Stromal cell of bone marrow (primary cell): Measurements from ENCODE around the gene FRMPD3.
"Not testable (repeated sequence)": the region's sequence is repeated elsewhere in the genome, so short reads cannot be mapped to it uniquely, and the experiment has no call there.

Experiments
- DNase-seq: peaks from one replicate; pipeline ENCODE4 v3.0.0-alpha.2; 2012; ENCODE audit warnings: low read depth

The FRMPD3 gene

DNA sequence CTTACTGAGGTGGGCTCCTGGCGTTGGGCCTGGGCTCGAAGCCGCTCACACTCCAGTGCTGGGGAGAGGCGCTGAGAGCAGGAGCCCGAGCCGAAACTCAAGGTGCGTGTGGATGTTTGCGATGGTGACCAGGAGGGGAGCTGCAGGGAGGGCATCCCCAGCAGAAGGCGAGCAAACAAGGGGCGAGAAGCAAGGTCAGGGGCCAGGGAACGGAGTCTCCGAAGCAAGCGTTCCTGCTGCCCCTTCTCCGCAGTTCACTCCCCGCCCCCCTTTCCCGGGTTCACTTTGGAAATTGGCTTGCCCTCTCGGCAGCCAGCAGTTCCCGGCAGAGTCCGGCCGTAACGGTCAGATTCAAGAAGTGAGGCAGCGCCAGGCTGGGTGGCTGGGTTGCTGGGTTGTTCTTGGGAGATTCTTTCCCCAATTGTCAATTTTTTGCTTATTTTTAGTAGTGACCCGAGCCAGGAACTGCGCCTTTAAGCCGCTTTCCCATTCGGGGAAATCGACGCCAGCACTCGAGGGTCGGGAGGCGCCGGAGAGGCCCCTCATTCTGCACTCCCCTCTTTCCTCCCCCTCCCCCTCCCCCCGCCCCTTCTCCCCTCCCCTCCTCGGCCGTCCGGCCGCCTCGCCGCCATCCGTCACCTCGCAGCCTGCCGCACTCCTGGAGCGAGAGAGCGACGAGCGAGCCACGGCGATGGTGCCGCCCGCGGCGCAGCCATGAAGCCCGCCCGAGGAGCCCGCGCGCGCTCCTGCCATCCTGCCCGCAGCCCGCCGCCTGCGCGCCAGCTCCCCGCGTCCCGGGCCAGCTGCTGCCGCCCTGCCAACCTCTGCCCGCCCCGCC lies at the start of gene FRMPD3:
Gene FRMPD3, plus strand, starts transcription at position 655 of the 838 bp plus-strand sequence. CDS start 76,937 bp downstream, outside the sequence.
- no peak for DNase-seq

DNA sequence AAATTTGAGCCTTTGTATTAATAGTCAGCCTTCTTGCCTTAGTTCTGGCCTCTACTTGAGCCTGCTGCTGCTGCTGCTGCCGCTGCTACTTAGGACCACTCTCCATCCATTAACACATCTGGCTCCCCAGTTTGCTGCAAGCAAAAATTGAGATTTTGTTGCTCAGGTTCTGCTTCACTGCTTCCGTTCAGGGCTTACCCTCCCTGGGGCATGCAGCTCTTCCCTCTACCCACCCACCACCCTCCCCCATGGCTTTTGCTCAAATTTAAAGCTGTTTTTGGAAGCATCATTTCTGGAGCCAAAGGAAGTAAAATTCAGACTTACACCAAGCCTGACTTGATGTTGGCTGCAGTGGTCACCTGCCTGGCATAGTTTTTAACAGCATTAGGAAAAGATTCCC lies 28.9 kb upstream of the FRMPD3 start:
- no peak for DNase-seq

DNA sequence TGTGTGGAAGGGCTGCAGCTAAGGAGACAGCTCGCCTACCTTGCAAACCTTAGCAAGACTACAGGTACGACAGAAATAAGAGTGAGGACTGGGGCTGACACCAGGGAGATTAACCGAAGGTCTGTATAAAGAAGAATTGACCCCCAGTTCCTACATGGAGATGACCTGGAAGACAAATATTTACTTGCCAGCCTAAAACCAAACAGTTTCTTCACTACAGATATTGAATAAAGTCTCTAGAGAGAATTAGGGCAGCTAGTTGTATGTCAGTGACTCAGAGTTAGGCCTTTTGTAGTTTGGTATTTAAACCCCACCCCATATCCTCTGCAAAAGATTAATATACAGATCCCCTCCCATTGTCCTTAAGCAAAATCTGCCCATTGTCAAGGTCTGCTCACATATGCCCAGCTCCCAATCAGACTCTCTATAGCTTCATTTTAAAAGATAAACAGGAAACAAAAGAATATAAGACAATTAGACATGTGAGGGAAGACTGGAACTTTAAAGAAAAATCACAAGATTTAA lies 28.1 kb upstream of the FRMPD3 start:
- no peak for DNase-seq

DNA sequence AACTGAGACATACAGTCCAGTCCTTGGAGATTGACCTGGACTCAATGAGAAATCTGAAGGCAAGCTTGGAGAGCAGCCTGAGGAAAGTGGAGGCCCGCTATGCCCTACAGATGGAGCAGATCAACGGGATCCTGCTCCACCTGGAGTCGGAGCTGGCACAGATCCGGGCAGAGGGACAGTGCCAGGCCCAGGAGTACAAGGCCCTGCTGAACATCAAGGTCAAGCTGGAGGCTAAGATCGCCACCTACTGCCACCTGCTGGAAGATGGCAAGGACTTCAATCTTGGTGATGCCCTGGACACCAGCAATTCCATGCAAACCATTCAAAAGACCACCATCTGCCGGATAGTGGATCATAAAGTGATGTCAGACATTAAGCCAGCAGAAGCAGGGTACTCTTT lies 20.4 kb upstream of the FRMPD3 start:
- no peak for DNase-seq

DNA sequence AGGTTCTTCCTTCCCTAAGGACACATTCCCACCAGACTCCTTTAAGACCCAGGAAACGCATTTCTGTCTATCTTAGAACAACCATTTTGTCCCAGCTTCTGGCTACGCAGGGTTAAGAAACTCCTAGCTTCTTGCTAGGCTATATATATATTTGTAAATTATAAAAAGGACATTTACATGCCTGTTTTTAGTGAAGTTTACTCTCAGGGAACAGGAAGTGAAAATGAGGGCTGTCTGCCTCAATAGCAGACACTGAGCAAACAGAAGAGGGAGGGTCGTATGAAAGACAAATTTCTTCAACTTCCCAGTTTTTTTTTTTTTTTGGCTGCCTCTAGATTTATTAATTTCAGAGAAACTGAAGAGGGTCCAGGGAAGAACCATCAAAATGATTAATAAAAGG lies 9.3 kb upstream of the FRMPD3 start:
- DNase-seq, result no peak

DNA sequence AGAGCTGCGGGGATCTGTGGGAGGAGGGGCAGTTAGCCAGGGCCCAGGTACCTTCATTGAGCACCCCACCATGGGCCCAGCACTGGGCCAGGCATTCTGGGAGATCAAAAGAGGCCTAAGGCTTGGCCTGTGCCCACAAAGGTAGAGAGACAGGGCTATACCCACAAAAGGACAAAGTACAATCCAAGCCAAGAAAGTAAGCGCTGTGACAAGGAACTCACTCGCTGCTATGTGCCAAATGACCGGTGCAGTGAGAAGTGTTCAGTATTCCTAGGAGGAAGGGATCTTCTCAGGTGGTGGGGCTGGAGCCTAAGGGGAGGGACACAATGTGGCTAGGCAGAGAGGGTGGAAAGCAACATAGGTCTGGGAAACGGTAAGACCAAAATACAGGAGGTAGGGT lies 8.8 kb upstream of the FRMPD3 start:
- no peak for DNase-seq

DNA sequence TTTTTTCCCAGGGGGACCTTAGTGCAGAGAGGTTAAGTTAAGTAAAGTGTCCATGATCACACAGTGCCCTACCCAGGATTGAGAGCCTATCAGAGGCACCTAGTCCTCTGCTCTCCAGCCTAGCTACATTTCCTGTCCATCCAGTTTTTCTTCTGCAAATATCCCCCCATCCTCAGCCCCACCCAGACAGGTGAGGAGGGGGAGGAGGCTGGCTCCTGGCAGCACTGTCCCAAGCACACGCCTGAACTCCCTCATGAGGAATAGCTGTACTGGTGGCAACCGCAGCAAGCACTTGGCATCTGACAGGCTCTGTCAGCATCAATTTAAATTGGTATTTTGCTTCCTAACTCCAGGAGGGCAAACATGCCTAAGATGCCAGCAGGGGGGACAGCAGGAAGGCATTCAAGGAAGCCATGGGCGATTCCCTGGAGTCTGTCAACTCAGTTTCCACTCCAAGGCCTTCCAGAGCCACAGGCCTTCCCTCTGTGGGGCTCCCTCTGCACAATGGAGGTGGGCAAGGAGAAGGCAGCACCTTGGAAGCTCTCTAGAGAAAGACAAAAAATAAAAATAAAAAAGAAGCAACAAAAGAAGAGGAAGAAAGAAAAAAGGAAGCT lies 6.4 kb upstream of the FRMPD3 start:
- DNase-seq, result no peak

DNA sequence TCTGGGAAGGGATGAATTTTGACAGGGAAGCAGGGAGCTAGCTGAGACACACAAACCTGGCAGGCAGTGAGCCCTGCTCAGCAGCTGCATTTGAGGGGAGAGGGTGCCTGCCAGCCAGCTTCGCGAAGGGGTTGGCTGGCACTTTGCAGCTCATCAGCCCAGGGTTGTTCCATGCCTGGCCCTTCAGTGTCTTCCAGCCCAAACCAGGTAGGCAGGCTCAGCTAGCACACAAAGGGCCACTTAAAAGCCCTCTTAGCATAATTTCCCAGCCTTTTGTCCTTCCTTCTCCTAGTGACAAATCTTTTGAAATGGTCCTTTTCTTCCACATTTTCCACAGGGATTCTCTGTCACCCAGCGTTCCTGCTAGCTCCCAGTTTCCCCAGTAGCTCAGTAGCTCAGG lies 4.3 kb upstream of the FRMPD3 start:
- DNase-seq, result no peak

DNA sequence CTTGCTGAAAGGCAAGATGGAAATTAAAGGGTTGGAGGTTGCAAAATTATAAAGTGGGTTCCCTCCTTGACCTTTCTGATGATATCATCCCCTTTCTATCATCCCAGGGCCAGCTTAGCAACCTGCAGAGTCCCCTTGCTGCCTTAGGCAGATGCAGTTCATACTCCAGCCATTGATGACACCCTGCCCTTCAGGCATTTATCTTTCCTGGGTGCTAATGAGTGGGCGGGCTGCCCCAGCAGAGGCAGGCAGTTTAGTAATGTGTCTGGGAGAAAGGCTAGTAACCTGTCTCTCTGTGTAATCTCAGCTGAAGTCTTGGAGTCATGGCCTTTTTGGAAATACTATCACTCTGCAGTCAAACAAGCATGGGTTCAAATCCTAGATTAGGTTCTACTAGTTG lies 3.8 kb upstream of the FRMPD3 start:
- no peak for DNase-seq

DNA sequence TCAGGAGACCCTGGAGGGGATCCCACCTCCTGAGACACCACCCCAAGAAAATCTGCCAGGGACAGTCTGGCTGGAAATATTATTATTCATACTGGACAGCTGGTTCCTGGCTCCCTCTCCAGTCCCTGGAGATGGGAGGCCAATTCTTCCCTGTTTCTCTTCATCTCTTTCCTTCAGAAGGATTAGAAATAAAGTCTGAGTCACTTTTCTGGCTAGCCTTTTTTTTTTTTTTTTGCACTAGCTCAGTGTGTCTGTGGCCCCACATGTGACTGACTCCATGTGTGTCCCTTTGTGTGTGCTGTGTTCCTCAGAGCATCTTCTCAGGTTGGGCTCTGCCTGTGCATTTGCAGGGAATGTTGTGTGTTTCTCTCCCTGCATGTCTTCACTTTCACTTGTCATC lies 1.8 kb upstream of the FRMPD3 start:
- peak; percentile 9 for DNase-seq

DNA sequence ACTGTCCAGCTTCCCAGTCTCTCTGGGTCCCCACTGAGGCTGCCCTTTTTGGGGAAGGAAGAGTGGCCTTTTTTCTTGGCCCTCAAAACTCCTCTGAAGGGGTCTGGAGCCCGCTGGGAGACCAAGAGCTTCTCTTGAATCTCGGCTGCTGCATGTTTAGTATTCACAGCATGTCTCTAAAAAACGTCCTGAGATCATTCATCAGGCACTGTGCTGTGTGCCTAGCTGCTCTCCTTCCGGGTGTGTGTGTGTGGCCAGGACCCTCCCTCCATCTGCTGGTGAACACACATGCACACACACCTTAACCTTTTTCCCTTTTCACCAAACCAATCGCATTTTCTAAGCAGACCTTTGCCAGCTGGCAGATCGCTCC lies 841 bp upstream of the FRMPD3 start:
- DNase-seq, result no peak

DNA sequence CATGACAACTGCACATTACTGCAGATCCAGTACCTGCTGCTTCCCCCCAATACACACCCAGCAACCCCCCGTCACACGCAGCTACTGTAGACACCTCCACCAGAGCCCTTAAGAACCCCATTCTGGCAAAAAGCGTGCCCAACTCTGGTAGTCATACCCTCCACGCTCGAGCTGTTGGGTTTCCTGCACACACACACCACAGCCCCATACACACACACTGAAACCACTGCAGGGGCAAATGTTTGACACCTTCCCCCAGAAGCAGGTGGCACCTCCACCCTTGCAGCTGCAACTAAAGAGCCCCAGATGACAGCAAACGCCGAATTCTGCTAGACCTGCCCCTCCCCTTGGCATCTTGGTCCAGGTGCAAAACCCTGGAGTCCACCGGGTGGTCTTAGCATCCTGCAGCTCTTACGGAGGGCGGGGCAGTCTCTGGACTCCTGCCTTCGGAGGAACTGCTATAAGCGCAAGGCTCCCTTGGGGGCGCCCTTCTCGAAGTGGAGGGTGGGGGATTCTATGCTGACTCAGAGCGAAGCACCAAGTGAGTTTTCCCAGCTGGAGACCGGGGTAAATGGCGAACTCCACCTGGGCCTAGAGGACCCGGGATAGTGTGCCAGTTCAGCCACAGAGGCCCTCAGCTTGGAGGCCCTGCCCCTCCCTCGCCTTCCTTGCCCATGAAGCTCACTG lies 1.5 kb downstream of the FRMPD3 start:
- no peak for DNase-seq

DNA sequence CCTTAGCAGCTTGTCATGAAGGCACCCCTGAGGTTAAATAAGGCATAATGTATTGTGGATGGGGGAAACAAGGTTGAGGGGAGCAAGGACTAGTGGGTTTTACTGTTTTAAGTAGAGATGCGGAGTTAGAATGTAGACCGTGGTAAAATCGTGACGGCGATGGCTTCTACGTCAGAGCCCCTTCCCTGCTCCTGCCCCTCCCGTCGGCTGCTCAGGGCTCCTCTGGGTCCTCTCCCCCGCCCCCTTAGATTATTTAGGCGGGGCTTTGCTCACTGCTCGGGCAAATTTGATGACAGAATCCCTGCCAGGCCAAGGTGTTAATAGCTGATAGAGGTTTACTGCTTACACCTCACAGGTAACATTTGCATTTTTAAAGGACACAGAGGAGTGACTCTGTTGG lies 2.3 kb downstream of the FRMPD3 start:
- DNase-seq, result no peak

DNA sequence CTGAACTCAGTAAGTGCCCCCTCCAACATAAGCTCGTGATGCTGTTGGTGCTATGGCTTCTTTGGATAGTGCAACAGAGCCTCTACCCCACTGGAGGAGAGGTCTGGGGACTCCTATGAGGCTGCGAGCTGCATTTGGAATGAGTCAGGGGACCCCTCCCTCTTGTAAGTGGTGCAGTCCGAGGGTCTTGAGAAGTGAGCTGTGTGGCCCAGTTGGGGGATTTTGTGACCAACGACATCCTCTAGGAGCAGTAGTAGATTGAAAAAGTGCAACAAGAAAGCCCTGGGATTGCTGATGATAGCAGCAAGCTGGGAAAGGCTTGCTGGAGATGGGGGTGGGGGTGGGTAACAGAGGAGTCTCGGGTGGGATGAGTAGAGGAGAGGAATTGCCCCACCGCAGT lies 3.1 kb downstream of the FRMPD3 start:
- DNase-seq, result no peak

DNA sequence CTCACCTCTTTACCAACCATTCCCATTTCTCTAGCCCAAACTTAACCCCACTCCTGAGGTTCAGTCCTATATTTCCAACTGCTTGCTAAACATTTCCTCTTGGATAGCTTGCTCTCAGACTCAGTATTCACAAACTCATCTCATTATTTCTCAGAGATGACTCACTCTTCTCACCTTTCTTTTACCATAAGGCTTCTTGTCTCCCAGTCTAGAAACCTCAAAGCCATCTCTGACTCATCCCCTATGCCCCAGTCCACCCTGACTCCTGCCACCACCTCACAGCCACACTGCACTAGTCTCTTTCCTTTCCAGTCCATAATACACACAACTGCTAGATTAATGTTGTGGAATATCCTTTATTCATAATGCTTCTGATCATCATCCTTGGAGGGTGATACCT lies 4.8 kb downstream of the FRMPD3 start:
- no peak for DNase-seq

DNA sequence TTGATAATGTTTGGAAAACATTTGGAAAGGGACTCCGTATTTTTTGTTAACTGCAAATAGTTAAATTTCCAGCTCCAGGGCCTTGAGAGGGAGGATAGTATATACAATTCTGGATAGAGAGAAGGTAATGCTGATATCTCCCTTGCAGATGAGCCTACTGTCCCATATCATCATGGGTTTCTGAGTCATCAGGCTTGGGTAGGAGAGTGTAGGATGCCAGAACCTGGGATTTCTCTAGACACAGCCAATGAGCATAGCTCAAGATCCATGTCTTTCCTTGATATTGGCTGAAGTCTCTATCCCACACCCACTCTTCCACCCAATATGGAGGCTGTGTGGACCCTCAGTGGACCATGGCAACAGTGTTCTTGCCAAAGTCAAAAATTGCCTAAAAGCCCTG lies 7.8 kb downstream of the FRMPD3 start:
- DNase-seq, result no peak

DNA sequence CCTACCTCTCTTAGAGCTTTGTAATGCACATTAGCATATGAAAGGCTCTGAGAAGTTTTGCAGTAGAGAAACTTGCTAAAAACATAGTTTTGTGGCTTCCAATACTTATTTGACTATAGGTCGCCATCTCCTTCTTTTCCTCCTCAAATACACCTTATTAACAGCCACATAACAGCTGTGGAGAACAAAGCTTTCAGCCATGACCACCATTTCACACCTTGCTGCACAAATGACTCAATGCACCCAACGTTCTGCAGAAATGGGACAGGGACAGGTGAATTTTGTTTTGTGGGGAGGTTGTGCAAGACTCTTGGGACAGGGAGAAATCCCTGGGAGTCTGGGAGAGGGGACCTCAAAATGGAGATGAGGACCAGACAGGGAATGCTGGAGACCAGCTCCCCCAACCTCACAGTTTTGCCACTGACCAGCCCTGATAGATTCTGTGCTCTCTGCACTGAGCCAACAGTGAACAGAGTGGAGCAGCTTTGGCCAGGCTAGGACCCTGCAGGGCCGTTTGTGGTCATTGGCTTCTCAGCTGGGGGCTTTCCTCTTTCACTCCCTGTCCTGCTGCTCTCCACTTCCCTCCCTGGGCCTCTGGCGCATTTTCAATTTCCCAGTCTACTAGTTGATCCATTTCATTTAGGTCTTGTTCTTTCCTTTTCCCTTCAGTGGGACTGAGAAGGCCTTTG lies 16.6 kb downstream of the FRMPD3 start:
- no peak for DNase-seq

DNA sequence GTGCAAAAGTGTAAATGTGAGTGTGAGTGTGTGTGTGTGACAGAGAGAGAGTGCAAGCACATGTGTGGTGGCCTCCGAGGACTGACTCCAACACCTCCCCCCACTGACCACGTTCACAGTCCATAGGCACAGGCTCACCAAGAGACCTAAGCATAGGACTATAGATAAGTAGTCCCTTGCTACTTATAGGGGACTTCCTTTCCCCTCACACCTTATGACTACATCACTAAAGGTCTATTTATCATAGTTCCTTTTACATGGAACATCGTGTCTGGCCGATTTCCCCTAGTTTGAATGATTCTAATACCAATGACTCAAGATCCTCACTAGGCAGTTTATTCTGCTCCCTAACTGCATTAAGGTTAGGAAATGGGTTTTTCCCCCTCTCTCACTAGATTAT lies 17.8 kb downstream of the FRMPD3 start:
- DNase-seq, result no peak

DNA sequence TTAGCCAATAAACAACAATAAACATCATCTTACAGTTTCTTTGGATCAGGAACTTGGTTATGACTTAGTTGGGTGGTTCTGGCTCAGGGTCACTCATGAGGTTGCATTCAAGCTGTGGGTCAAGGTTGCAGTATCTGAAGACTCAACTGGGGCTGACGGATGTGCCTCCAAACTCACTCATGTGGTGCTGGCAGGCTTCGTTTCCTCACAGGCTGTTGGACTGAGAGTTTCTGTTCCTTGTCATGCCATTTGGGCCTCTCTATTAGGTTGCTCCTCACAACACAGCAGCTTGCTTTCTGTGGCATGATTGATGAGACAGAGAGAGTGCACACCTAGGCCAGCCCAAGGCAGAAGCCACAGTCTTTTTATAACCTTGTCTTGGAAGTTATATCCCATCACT lies 20.7 kb downstream of the FRMPD3 start:
- no peak for DNase-seq

DNA sequence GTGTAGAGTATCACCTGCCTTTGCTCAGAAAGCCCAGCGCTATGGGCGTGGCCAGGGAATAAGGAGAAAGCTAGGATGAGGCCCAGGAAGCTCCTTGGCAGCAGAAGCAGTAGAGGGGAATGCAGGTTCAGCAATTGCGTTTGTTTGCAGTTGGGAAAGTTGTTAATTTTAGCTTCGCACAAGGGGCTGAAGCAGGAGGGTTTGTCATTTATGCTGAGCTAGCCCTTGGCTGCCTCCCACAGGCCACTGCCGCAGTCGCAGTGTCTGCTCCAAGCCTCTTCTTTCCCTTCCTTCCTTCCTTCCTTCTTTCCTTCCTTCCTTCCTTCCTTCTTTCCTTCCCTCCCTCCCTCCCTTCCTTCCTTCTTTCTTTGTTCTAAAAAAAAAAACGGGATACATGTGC lies 21.5 kb downstream of the FRMPD3 start:
- no peak for DNase-seq

DNA sequence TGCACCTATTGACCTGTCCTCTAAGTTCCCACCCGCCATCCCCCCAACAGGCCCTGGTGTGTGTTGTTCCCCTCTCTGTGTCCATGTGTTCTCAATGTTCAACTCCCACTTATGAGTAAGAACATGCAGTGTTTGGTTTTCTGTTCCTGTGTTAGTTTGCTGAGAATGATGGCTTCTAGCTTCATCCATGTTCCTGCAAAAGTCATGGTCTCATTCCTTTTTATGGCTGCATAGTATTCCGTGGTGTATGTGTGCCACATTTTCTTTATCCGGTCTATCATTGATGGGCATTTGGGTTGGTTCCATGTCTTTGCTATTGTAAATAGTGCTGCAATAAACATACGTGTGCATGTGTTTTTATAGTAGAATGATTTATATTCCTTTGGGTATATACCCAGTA lies 22.0 kb downstream of the FRMPD3 start:
- DNase-seq, result not testable (repeated sequence)

DNA sequence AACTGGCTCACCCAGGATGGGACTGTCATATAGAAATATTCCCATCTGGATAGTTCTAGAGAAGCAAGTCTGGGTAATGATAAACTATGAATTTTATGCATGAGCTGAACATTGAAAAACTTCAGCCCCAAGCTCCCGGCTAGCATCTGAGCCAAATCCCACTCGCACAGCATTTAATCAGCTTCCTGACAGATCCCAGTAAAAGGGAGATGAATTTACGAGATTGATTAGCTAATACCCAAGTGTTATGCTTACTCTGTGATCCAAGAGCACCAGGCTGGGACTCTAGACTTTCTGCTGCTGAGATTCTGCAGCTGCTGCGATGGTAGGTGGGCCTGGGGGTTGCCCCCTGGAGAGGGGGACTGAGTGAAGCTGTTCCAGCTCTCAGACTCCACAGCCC lies 28.0 kb downstream of the FRMPD3 start:
- DNase-seq, result no peak

DNA sequence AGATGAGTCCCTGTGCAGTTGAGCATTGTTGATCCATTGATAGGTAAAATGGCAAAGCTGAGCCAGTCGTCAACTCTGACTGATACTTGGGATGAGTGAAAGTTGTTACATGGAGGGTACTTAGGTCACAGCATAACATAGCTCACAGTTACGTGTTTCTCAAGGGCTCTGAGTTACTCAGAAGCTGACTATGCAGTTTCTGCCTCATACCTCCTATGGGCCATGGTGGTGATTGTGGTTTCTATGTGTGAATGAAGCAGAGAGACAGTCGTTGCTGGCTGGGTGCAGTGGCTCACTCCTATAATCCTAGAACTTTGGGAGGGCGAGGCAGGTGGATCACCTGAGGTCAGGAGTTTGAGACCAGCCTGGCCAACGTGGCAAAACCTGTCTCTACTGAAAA lies 30.8 kb downstream of the FRMPD3 start:
- DNase-seq, result no peak
